ENCODE results near the gene HELLS. TPM values are rescaled to one million over a fixed set of nuclear protein-coding genes. Genes with fewer than 3 reads are reported as not detected.

The HELLS gene
- total and polyA plus RNA-seq, 2 of the 4 experiments (the other 2 are of a cell fraction) = 15.9 to 29.8 TPM

GRCh38 chr10:94524146-94524545 lies 21.4 kb upstream of the HELLS start:
- H3K9ac ChIP-seq (ENCODE audit: low read depth, low read length) = no peak overlapping the region
- H4K5ac ChIP-seq (ENCODE audit: low read depth, low read length) = no peak overlapping the region
- H2BK120ac ChIP-seq (ENCODE audit: low read depth, low read length) = no peak overlapping the region
- ATAC-seq (ENCODE audit: low read depth) (peak; percentile 48; the same call in 1 of the 2 replicates), DNase-seq (peak; percentile 64)
- no TSS peak for BruUV-seq (replicated peaks)
- H3K27ac ChIP-seq (ENCODE audit: insufficient read depth, low read length) = no peak overlapping the region
- H3K4me3 ChIP-seq (ENCODE audit: insufficient read depth, low read depth, low read length) = no peak overlapping the region
- H3K4me1 ChIP-seq (ENCODE audit: control insufficient read depth, insufficient read depth, low read length) = no peaks in the 10 kb centered on the region
- H2AK5ac ChIP-seq (ENCODE audit: low read depth, low read length) = no peak overlapping the region
- WGBS, 2 experiments (ENCODE audit: extremely low coverage in 2 of 2, insufficient read length in 1 of 2) = no CpG with 5 or more reads among the region's 7 CpGs
- no peak overlapping the region for H3K23ac ChIP-seq (ENCODE audit: low read depth, low read length)
- no peak overlapping the region for H3K56ac ChIP-seq (ENCODE audit: extremely low read depth, insufficient read depth, low read length)
- no peak overlapping the region for H3K14ac ChIP-seq (replicated peaks; ENCODE audit: low read depth, low read length)
- H3K18ac ChIP-seq (ENCODE audit: low read depth, low read length) = no peak overlapping the region
- H3K9me3 ChIP-seq (ENCODE audit: control insufficient read depth, insufficient read depth, low read length) = no peaks in the 10 kb centered on the region
- intact Hi-C loops (cut with micrococcal nuclease) = no loop called here
- no peaks in the 10 kb centered on the region for H3K79me1 ChIP-seq (ENCODE audit: low read depth in 1 of 2, low read length in 2 of 2)
- no peaks in the 10 kb centered on the region for H3K9me1 ChIP-seq (ENCODE audit: insufficient read depth, low read length)
- no peak overlapping the region for H2AFZ ChIP-seq (replicated peaks; ENCODE audit: low read length, poor library complexity)
- ChIA-PET CTCF (no interaction called here), POLR2A (ENCODE audit: unreplicated experiment) (no interaction called here)
- H3K36me3 ChIP-seq (ENCODE audit: control insufficient read depth, insufficient read depth, low read length) = peaks cover 4% of the 10 kb centered on the region
- dilution Hi-C loops (cut with HindIII; ENCODE audit: low sequenced_read_pairs, unreplicated experiment) = no loop called here
- H2BK5ac ChIP-seq (ENCODE audit: low read depth, low read length, poor library complexity, severe bottlenecking) = no peak overlapping the region
- no peak overlapping the region for H4K91ac ChIP-seq (ENCODE audit: insufficient read depth, low read depth, low read length)
- no peaks in the 10 kb centered on the region for H3K27me3 ChIP-seq (ENCODE audit: control insufficient read depth, insufficient read depth, low read length)
- no peak overlapping the region for H2BK15ac ChIP-seq (ENCODE audit: low read depth, low read length)
- H4K20me1 ChIP-seq (ENCODE audit: insufficient read depth, low read length) = no peaks in the 10 kb centered on the region
- H3K4ac ChIP-seq (ENCODE audit: low read depth, low read length) = no peak overlapping the region
- H2BK20ac ChIP-seq (ENCODE audit: low read depth, low read length) = no peak overlapping the region
- H4K8ac ChIP-seq (ENCODE audit: low read depth in 2 of 2, low read length in 2 of 2) = no peak overlapping the region
- in situ Hi-C loops (cut with MboI; ENCODE audit: low sequenced_read_pairs) = no loop called here
- TF ChIP-seq CHD1 (IDR thresholded peaks at IDR 0.05; ENCODE audit: low read depth, low read length) (no peak), POLR2A (IDR thresholded peaks at IDR 0.05; ENCODE audit: low read depth, low read length) (no peak), NFE2L2 (IDR thresholded peaks at IDR 0.05; ENCODE audit: low read depth, low read length) (no peak), USF2 (IDR thresholded peaks at IDR 0.05; ENCODE audit: low read depth, low read length) (peak; percentile 49; the same call in 1 of the 2 replicates), RCOR1 (IDR thresholded peaks at IDR 0.05; ENCODE audit: insufficient replicate concordance, low read length) (no peak)
- TF ChIP-seq, protein P1, sequence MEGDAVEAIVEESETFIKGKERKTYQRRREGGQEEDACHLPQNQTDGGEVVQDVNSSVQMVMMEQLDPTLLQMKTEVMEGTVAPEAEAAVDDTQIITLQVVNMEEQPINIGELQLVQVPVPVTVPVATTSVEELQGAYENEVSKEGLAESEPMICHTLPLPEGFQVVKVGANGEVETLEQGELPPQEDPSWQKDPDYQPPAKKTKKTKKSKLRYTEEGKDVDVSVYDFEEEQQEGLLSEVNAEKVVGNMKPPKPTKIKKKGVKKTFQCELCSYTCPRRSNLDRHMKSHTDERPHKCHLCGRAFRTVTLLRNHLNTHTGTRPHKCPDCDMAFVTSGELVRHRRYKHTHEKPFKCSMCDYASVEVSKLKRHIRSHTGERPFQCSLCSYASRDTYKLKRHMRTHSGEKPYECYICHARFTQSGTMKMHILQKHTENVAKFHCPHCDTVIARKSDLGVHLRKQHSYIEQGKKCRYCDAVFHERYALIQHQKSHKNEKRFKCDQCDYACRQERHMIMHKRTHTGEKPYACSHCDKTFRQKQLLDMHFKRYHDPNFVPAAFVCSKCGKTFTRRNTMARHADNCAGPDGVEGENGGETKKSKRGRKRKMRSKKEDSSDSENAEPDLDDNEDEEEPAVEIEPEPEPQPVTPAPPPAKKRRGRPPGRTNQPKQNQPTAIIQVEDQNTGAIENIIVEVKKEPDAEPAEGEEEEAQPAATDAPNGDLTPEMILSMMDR (conservative IDR thresholded peaks at IDR 0.05; ENCODE audit: low read depth, low read length) = no peak
- no peak overlapping the region for H3K4me2 ChIP-seq (ENCODE audit: low read depth, low read length)
- H2AK9ac ChIP-seq (replicated peaks; ENCODE audit: low read depth, low read length, poor library complexity) = no peak overlapping the region

Data from IMR-90 (cell line).